Stomach smooth muscle (tissue), 2 donors: ENCODE measurements around the gene CHMP2A.
A peak's percentile ranks its signal among the peaks of the same experiment; 100 is the strongest.

Experiments used
- H3K27ac ChIP-seq: one replicate; pipeline ENCODE4 v1.7.0; 2013; ENCODE audit warnings: mild to moderate bottlenecking, low read length, inconsistent platforms
- H3K27me3 ChIP-seq, 2 donors: one replicate each; pipeline ENCODE4 v1.7.0; 2013; ENCODE audit warnings: low read length in 2 of 2; ENCODE audit not compliant: insufficient read depth in 2 of 2, control insufficient read depth in 1 of 2
- H3K36me3 ChIP-seq, 2 donors: one replicate each; pipeline ENCODE4 v1.7.0; 2013; ENCODE audit warnings: low read length in 2 of 2; ENCODE audit not compliant: control insufficient read depth in 2 of 2, insufficient read depth in 2 of 2
- H3K4me1 ChIP-seq: one replicate; pipeline ENCODE4 v1.7.0; 2013; ENCODE audit warnings: low read length; ENCODE audit not compliant: control insufficient read depth, insufficient read depth
- H3K4me3 ChIP-seq, 2 donors: one replicate each; pipeline ENCODE4 v1.7.0; 2013; ENCODE audit warnings: low read length in 2 of 2
- H3K9ac ChIP-seq, 2 donors: one replicate each; pipeline ENCODE4 v1.7.0; 2013; ENCODE audit warnings: low read length in 2 of 2, mild to moderate bottlenecking in 1 of 2
- H3K9me3 ChIP-seq, 2 donors: one replicate each; pipeline ENCODE4 v1.7.0; 2013; ENCODE audit warnings: low read length in 2 of 2; ENCODE audit not compliant: control insufficient read depth in 2 of 2
- donor health status: healthy.
- donor health status: Pancreatic carcinoma.

CHMP2A gene

DNA sequence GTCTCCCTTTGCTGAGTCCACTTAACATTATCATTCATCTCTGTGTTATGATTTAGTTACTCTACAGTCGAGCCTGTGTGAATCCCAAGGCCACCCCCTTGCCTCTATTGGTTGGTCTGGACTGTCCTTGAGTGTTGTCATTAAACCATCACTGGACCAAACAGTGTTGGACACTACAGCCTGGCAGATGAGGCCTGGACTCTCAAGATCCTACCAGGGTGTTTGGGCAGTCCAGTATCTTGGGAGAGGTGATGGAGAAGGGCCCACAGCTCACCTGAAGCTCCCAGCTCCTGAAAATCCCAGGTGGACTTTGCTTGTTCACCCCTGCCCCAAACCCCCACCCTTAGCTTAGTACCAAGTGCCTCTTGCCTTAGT lies 3.8 kb downstream of the CHMP2A start:
- Histone ChIP-seq H3K27me3 (no peaks in the 10 kb centered on the region), H3K9ac (no peak overlapping the region), H3K9me3 (no peaks in the 10 kb centered on the region), H3K4me1 (peaks cover 39% of the 10 kb centered on the region), H3K27ac (no peak overlapping the region), H3K36me3 (peaks cover 58 to 61% of the 10 kb centered on the region in 2 donors), H3K4me3 (no peak overlapping the region)

- Histone ChIP-seq H3K27me3 (no peaks in the 10 kb centered on the region), H3K36me3 (peaks cover 58 to 62% of the 10 kb centered on the region in 2 donors), H3K4me1 (peaks cover 42% of the 10 kb centered on the region), H3K9me3 (no peaks in the 10 kb centered on the region), H3K4me3 (no peak overlapping the region), H3K9ac (no peak overlapping the region), H3K27ac (no peak overlapping the region)
Measured at GRCh38 chr19:58550362-58551122, 4.4 kb downstream of the CHMP2A start.

DNA sequence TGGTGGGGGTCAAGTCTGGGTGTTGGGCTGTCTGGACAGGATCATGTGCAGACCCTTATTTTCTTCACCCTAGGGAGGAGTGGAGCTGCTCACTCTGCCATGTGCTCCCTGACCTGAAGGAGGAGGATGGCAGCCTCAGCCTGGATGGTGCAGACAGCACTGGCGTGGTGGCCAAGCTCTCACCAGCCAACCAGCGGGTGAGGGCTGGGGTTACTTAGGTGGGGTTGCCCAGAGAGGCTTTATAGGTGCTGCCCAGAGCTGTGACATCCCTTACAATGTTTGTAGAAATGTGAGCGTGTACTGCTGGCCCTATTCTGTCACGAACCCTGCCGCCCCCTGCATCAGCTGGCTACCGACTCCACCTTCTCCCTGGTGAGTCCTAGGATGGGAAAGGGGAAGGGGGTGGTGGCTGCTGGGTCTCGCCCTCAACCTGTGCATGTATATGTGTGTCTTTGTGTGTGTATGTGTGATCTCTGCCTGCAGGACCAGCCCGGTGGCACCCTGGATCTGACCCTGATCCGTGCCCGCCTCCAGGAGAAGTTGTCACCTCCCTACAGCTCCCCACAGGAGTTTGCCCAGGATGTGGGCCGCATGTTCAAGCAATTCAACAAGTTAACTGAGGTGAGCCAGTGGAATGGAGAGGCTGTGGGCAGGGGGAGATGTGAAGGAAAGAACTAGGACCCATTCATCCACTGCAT lies 5.1 kb downstream of the CHMP2A start:
- Histone ChIP-seq H3K4me1 (peaks cover 43% of the 10 kb centered on the region), H3K9me3 (no peaks in the 10 kb centered on the region), H3K9ac (no peak overlapping the region), H3K4me3 (no peak overlapping the region), H3K36me3 (peaks cover 58 to 62% of the 10 kb centered on the region in 2 donors), H3K27ac (no peak overlapping the region), H3K27me3 (no peaks in the 10 kb centered on the region)

DNA sequence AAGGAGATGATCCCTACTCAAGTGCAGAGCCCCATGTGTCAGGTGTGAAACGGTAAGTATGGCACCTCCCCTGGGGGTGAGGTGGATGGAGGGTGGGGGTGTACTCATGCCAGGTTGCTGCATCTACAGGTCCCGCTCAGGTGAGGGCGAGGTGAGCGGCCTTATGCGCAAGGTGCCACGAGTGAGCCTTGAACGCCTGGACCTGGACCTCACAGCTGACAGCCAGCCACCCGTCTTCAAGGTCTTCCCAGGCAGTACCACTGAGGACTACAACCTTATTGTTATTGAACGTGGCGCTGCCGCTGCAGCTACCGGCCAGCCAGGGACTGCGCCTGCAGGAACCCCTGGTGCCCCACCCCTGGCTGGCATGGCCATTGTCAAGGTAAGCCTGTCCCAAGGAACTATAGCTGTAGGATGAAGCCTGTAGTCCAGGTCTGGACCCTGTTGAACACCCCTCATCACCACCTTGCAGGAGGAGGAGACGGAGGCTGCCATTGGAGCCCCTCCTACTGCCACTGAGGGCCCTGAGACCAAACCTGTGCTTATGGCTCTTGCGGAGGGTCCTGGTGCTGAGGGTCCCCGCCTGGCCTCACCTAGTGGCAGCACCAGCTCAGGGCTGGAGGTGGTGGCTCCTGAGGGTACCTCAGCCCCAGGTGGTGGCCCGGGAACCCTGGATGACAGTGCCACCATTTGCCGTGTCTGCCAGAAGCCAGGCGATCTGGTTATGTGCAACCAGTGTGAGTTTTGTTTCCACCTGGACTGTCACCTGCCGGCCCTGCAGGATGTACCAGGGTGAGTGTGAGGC lies 5.8 kb downstream of the CHMP2A start:
- Histone ChIP-seq H3K9ac (no peak overlapping the region), H3K27ac (no peak overlapping the region), H3K9me3 (no peaks in the 10 kb centered on the region), H3K4me3 (no peak overlapping the region), H3K36me3 (peaks cover 58 to 62% of the 10 kb centered on the region in 2 donors), H3K4me1 (peaks cover 39% of the 10 kb centered on the region), H3K27me3 (no peaks in the 10 kb centered on the region)

GRCh38 chr19:58547323-58548312 lies 7.3 kb downstream of the CHMP2A start:
- Histone ChIP-seq H3K9me3 (no peaks in the 10 kb centered on the region), H3K4me1 (peaks cover 37% of the 10 kb centered on the region), H3K36me3 (peaks cover 55 to 59% of the 10 kb centered on the region in 2 donors), H3K27ac (no peak overlapping the region), H3K4me3 (no peak overlapping the region), H3K27me3 (no peaks in the 10 kb centered on the region), H3K9ac (no peak overlapping the region)

DNA sequence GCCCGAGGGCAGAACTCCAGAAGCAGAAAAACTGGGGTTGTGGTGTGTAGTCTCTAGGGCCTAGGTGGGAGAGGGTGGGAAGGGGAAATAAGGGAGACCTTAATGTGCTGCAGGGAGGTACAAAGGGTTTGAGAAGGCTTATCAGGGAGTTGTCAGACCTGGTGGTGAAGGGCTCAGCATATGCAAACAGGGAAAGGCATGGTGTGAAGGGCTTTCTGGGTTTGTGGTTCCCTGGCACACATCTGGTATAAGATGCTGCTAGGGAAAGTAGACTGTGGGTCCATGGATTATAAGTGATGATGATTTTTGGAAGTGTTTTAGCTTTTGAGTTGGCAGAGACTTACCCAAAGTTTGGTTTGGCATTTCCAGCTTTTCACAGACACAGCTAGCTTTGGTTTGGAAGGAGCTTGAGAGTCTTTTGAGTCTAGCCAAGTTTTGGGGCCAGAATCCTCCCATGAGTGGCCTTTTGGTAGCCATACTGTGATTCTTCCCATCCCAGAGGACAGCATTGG lies 8.8 kb downstream of the CHMP2A start:
- Histone ChIP-seq H3K4me1 (peaks cover 35% of the 10 kb centered on the region), H3K36me3 (peaks cover 40 to 44% of the 10 kb centered on the region in 2 donors), H3K27me3 (no peaks in the 10 kb centered on the region), H3K4me3 (peak overlapping the region; percentile 67 to 93), H3K9ac (peak overlapping the region; percentile 65 to 69), H3K9me3 (no peaks in the 10 kb centered on the region), H3K27ac (no peak overlapping the region)

- Histone ChIP-seq H3K27ac (peak overlapping the region; percentile 55), H3K4me3 (peak overlapping the region; percentile 67 to 93), H3K27me3 (no peaks in the 10 kb centered on the region), H3K36me3 (peaks cover 34 to 37% of the 10 kb centered on the region in 2 donors), H3K9me3 (no peaks in the 10 kb centered on the region), H3K9ac (peak overlapping the region; percentile 65 to 69), H3K4me1 (peaks cover 35% of the 10 kb centered on the region)
Measured at GRCh38 chr19:58545286-58546018, 9.5 kb downstream of the CHMP2A start.

DNA sequence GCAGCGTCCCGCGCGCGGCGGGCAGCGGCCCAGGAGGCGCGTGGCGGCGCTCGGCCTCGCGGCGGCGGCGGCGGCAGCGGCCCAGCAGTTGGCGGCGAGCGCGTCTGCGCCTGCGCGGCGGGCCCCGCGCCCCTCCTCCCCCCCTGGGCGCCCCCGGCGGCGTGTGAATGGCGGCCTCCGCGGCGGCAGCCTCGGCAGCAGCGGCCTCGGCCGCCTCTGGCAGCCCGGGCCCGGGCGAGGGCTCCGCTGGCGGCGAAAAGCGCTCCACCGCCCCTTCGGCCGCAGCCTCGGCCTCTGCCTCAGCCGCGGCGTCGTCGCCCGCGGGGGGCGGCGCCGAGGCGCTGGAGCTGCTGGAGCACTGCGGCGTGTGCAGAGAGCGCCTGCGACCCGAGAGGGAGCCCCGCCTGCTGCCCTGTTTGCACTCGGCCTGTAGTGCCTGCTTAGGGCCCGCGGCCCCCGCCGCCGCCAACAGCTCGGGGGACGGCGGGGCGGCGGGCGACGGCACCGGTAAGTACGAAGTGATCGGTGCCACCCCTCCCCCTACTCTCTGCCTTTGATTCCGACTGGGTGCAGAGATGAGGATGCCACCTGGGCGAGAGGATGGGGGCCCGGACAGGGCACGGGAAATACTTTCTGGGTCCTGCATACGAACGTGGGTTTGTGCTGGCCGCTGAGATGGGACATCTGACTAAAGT lies 10.2 kb downstream of the CHMP2A start:
- Histone ChIP-seq H3K9me3 (no peaks in the 10 kb centered on the region), H3K4me1 (peaks cover 35% of the 10 kb centered on the region), H3K27ac (peak overlapping the region; percentile 96), H3K27me3 (peaks cover 0 to 3% of the 10 kb centered on the region in 2 donors), H3K36me3 (peaks cover 26 to 32% of the 10 kb centered on the region in 2 donors), H3K4me3 (peak overlapping the region; percentile 67 to 93), H3K9ac (peak overlapping the region; percentile 65 to 69)
